Duodenal mucosa (tissue), 2 donors: ENCODE results near the gene ZNF202.
A peak's percentile ranks its signal among the peaks of the same experiment; 100 is the strongest.

Experiments
- H3K27ac ChIP-seq: one replicate; pipeline ENCODE4 v1.7.0; 2013; ENCODE audit warnings: low read depth, low read length
- H3K27me3 ChIP-seq, 2 donors: one replicate each; pipeline ENCODE4 v1.7.0; 2013; ENCODE audit warnings: low read length in 2 of 2, control low read depth in 1 of 2; ENCODE audit not compliant: insufficient read depth in 2 of 2, control insufficient read depth in 1 of 2
- H3K36me3 ChIP-seq, 2 donors: one replicate each; pipeline ENCODE4 v1.7.0; 2013; ENCODE audit warnings: low read length in 2 of 2, control low read depth in 1 of 2; ENCODE audit not compliant: insufficient read depth in 2 of 2, control insufficient read depth in 1 of 2
- H3K4me1 ChIP-seq, 2 donors: one replicate each; pipeline ENCODE4 v1.7.0; 2013; ENCODE audit warnings: low read length in 2 of 2, control low read depth in 1 of 2; ENCODE audit not compliant: insufficient read depth in 2 of 2, control insufficient read depth in 1 of 2
- H3K4me3 ChIP-seq, 2 donors: one replicate each; pipeline ENCODE4 v1.7.0; 2013; ENCODE audit warnings: low read length in 2 of 2, low read depth in 1 of 2
- H3K9ac ChIP-seq, 2 donors: one replicate each; pipeline ENCODE4 v1.7.0; 2013; ENCODE audit warnings: low read length in 2 of 2, low read depth in 1 of 2
- H3K9me3 ChIP-seq, 2 donors: one replicate each; pipeline ENCODE4 v1.7.0; 2013; ENCODE audit warnings: low read length in 2 of 2, control low read depth in 1 of 2; ENCODE audit not compliant: control insufficient read depth in 1 of 2

The ZNF202 gene

DNA sequence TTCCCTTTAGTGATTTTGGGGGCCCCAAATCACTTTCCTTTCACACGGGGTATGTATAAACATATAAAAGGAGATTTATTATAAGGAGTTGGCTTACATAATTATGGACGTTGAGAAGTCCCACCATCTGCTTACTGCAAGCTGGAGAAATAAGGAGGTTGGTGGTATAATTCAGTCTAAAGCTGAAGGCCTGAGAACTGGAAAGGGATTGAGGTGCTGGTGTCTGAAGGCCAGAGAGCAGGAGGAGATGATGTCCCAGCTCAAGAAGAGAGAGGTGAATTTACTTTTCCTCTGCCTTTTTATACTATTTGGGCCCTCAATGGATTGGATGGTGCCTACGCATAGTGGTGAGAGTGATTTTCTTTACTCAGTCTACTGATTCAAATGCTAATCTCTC is 1.3 kb upstream of the ZNF202 start:
- Histone ChIP-seq H3K36me3 (no peaks in the 10 kb centered on the region), H3K4me1 (peaks cover 8 to 15% of the 10 kb centered on the region in 2 donors), H3K9me3 (no peaks in the 10 kb centered on the region), H3K9ac (no peak overlapping the region), H3K27me3 (no peaks in the 10 kb centered on the region), H3K4me3 (no peak overlapping the region), H3K27ac (no peak overlapping the region)

DNA sequence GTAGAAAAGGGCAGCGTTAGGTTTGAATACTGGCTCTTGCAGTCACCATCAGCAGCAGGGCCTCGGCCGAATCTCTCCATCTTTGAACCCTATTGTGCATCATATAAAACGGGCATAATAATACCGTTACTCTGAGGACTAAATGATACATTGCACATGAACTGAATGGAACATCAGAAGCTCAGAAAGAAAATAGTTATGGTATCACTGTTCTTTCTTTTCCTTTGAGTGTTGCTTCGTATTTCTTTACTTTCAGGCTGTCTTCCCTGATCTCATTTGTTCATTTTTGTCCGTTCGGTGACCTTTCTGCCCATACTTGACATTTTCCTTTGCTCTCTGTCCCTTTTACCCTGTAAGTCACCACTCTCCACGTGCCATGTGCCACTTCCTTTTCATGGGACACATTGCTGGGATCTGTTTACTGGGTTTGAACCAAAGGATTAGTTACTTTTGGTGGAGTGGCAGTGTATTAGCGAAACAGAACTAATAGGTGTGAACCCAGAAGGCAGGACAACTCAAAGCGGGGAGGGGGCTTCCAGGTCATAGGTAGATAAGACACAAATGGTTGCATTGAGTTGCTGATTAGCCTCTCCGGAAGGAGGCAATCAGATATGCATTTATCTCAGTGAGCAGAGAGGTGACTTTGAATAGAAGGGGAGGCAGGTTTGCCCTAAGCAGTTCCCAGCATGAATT is 717 bp upstream of the ZNF202 start:
- H3K9me3 ChIP-seq = no peaks in the 10 kb centered on the region
- H3K36me3 ChIP-seq = no peaks in the 10 kb centered on the region
- H3K9ac ChIP-seq = peak overlapping the region; percentile 33 to 77
- H3K27ac ChIP-seq = no peak overlapping the region
- H3K4me3 ChIP-seq = peak overlapping the region; percentile 81 to 90
- no peaks in the 10 kb centered on the region for H3K27me3 ChIP-seq
- peaks cover 14 to 21% of the 10 kb centered on the region in 2 donors for H3K4me1 ChIP-seq

DNA sequence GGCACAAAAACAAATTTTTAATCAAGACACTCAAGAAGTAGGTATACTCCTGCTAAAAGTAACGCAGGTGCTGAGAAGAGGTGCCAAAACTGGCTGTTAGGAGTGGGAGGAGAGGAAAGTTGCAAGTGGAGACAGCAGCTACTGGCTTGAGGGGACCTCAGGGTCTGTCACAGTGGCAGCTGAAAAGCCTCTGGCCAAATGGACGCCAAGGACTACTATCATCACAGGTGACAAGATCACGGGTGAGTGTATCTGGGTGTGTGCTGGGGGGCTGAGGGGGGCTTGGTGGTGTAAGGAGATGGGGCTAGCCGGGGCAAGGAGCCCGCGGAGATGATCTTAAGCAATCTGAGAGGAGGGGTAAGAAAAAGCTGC is 687 bp downstream of the ZNF202 start:
- H3K9me3 ChIP-seq = no peaks in the 10 kb centered on the region
- no peaks in the 10 kb centered on the region for H3K36me3 ChIP-seq
- no peak overlapping the region for H3K27ac ChIP-seq
- H3K9ac ChIP-seq = peak overlapping the region; percentile 74 to 77
- peaks cover 15 to 28% of the 10 kb centered on the region in 2 donors for H3K4me1 ChIP-seq
- H3K27me3 ChIP-seq = no peaks in the 10 kb centered on the region
- peak overlapping the region; percentile 81 to 90 for H3K4me3 ChIP-seq

DNA sequence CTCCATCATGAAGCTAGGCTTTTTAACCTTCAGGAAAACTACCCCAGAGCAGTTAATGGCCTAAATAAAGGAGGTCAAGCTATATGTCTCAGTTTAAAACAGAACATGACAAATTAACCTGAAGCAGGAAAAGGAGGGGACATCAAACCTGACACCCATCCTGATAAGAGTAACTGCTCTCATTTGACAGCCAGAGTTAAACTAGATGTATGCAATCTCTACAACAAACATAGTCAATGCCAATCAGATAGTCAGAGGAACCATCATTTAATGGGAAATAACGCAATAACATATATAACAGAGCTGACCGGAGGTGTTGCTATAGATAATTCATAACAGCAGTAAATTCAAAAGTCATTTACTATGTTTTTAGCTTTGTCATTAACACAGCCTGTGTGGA is 3.1 kb downstream of the ZNF202 start:
- Histone ChIP-seq H3K4me1 (peaks cover 15 to 28% of the 10 kb centered on the region in 2 donors), H3K9me3 (no peaks in the 10 kb centered on the region), H3K9ac (no peak overlapping the region), H3K27me3 (no peaks in the 10 kb centered on the region), H3K36me3 (peaks cover 3 to 16% of the 10 kb centered on the region in 2 donors), H3K4me3 (no peak overlapping the region), H3K27ac (no peak overlapping the region)

DNA sequence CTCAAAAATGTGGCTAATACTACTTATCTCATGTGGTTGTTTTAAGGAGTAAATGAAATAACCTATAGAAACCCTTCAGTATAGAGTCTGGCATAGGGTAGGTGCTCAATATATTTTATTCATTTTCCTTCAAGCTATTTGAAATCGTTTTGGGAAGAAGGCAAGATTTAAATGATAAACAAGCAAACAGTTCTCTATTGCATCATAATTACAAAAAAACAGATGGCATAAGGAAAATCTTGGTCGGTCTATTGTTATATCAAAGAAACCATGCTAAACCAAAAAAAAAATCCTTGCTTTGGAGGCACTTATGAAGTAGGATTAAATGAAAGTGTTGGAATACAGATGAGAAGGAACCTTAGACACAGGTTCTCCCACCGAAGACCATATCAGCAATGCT is 4.7 kb downstream of the ZNF202 start:
- Histone ChIP-seq H3K27me3 (no peaks in the 10 kb centered on the region), H3K9ac (no peak overlapping the region), H3K4me1 (peaks cover 15 to 23% of the 10 kb centered on the region in 2 donors), H3K9me3 (no peaks in the 10 kb centered on the region), H3K4me3 (no peak overlapping the region), H3K36me3 (peaks cover 3 to 16% of the 10 kb centered on the region in 2 donors), H3K27ac (no peak overlapping the region)

DNA sequence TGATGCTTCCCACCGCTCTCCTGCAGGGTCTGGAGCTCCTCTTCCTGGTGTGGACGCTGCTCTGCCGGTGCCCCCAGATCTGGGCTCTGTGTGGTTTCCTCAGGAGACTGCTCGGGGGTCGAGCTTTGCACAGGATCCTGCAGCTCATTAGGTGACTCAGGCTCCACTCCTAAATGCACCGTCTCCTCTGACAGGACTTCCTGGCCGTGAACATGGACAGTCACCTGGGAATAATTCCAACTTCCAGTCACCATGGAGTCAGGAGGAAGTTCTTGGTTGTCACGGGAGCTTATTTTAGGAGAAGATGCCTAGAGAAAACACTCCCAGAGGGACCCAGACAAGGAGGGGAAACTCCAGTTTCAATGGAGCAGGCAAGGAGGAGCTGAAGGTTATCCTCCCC is 11.9 kb downstream of the ZNF202 start:
- Histone ChIP-seq H3K27me3 (no peaks in the 10 kb centered on the region), H3K36me3 (peaks cover 55 to 73% of the 10 kb centered on the region in 2 donors), H3K4me1 (no peaks in the 10 kb centered on the region), H3K9ac (no peak overlapping the region), H3K27ac (no peak overlapping the region), H3K9me3 (no peaks in the 10 kb centered on the region), H3K4me3 (no peak overlapping the region)

DNA sequence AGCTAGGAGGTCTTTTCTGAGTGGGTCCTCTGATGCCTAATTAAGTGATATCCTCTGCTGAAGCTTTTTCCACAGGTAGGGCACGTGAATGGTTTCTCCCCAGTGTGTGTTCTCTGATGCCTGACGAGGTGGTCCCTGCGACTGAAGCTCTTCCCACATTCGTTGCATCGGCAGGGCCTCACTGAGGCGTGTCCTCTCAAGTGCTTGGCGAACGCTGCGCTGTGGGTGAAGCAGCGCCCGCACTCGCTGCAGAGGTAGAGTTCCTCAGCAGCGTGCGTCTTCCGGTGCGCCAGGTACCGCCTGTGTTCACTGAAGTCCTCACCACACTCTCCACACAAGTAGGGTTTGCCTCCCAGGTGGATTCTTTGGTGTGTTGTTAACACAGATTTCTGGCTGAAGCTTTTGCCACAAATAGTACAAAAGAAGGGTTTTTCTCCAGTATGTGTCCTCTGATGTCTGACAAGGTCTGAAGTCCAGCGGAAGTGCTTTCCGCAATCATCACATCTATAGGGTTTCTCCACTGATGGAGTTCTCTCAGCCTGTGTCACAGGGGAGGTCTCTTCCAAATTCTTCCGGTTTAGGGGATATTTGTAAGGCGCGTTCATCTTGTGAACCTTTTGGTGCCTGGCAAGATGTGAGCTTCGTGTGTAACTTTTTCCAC is 15.3 kb downstream of the ZNF202 start:
- Histone ChIP-seq H3K9me3 (no peaks in the 10 kb centered on the region), H3K27me3 (no peaks in the 10 kb centered on the region), H3K9ac (no peak overlapping the region), H3K4me3 (no peak overlapping the region), H3K27ac (no peak overlapping the region), H3K36me3 (peaks cover 57 to 62% of the 10 kb centered on the region in 2 donors), H3K4me1 (no peaks in the 10 kb centered on the region)

DNA sequence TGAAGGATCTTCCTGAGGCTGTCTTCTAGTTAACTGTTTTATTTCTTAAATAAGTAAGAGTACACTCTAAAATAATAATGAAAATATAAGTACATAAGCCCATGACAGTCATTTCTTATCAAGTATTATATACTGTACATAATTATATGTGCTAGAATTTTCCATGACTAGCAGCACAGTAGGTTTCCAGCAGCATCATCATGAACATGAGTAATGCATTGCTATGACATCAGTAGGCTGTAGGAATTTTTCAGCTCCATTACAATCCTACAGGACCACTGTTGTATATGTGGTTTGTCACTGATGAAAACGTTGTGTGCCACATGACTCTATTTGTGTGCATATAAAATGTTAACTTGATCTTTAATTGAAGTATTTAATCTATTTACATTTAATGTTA is 22.0 kb downstream of the ZNF202 start:
- Histone ChIP-seq H3K4me1 (no peaks in the 10 kb centered on the region), H3K27ac (no peak overlapping the region), H3K36me3 (peaks cover 0 to 4% of the 10 kb centered on the region in 2 donors), H3K9me3 (no peaks in the 10 kb centered on the region), H3K27me3 (no peaks in the 10 kb centered on the region), H3K4me3 (no peak overlapping the region), H3K9ac (no peak overlapping the region)

DNA sequence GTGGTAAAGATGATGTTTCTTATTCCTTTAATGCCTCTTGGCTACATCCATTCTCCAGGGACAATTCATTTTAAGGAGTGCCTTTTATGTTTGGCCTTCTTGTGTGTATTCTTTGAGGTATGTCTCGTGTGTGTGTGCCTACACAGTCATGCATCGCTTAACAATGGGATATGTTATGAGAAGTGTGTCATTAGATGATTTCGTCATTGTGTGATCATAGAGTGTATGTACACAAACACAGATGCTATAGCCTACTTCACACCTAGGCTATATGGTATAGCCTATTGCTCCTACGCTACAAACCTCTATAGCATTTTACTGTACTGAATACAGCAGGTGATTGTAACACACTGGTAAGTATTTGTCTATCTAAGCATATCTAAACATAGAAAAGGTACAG is 23.0 kb downstream of the ZNF202 start:
- no peaks in the 10 kb centered on the region for H3K4me1 ChIP-seq
- H3K9ac ChIP-seq = no peak overlapping the region
- no peaks in the 10 kb centered on the region for H3K36me3 ChIP-seq
- H3K27ac ChIP-seq = no peak overlapping the region
- no peaks in the 10 kb centered on the region for H3K9me3 ChIP-seq
- no peaks in the 10 kb centered on the region for H3K27me3 ChIP-seq
- H3K4me3 ChIP-seq = no peak overlapping the region

DNA sequence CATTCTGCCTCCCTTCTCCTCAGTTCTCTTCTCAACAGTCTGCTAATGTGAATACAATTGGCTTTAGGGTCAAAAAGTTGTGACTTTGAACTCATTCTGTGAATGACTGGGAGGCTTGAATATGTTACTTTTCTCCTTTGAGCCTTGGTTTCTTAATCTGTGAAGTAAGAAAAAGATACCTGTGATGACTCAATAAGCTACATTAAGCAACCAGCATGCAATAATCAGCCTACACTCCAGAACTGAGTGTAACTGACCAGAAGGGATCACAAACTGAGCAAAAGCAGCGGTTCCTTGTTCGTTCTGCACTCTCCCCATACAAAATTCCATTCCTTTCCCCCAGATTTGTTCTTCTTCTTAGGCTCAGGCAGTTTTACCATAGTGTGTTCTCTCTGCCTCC is 23.4 kb downstream of the ZNF202 start:
- Histone ChIP-seq H3K9ac (no peak overlapping the region), H3K4me1 (no peaks in the 10 kb centered on the region), H3K4me3 (no peak overlapping the region), H3K27me3 (no peaks in the 10 kb centered on the region), H3K27ac (no peak overlapping the region), H3K9me3 (no peaks in the 10 kb centered on the region), H3K36me3 (no peaks in the 10 kb centered on the region)
